ENCODE results near the gene SPRED1.
"Not testable (repeated sequence)": the region's sequence is repeated elsewhere in the genome, so short reads cannot be mapped to it uniquely, and the experiment has no call there.

SPRED1 gene

GRCh38 chr15:38237021-38237420 is 15.6 kb upstream of the SPRED1 start:
- not testable (repeated sequence) for DNase-seq (ENCODE audit: low read depth)

- no peak for DNase-seq (ENCODE audit: low read depth)
These were observed 14.3 kb upstream of the SPRED1 start for GRCh38 chr15:38238311-38238710.

GRCh38 chr15:38242055-38242454 is 10.6 kb upstream of the SPRED1 start:
- DNase-seq (ENCODE audit: low read depth): no peak

- no peak for DNase-seq (ENCODE audit: low read depth)
These were observed 9.2 kb upstream of the SPRED1 start for GRCh38 chr15:38243278-38244055.

- DNase-seq (ENCODE audit: low read depth): no peak
These were observed 5.3 kb upstream of the SPRED1 start for GRCh38 chr15:38247336-38247735.

GRCh38 chr15:38253351-38253781 is 730 bp downstream of the SPRED1 start:
- no peak for DNase-seq (ENCODE audit: low read depth)

- DNase-seq (ENCODE audit: low read depth): no peak
These were observed 1.6 kb downstream of the SPRED1 start for GRCh38 chr15:38254051-38254883.

- DNase-seq (ENCODE audit: low read depth): no peak
These were observed 3.1 kb downstream of the SPRED1 start for GRCh38 chr15:38255690-38256089.

- no peak for DNase-seq (ENCODE audit: low read depth)
These were observed 5.0 kb downstream of the SPRED1 start for GRCh38 chr15:38257676-38258075.

- no peak for DNase-seq (ENCODE audit: low read depth)
These were observed 6.5 kb downstream of the SPRED1 start for GRCh38 chr15:38259134-38259533.

GRCh38 chr15:38260077-38260476 is 7.4 kb downstream of the SPRED1 start:
- no peak for DNase-seq (ENCODE audit: low read depth)

GRCh38 chr15:38263251-38263650 is 10.6 kb downstream of the SPRED1 start:
- DNase-seq (ENCODE audit: low read depth): no peak

GRCh38 chr15:38263996-38264395 is 11.4 kb downstream of the SPRED1 start:
- no peak for DNase-seq (ENCODE audit: low read depth)

- no peak for DNase-seq (ENCODE audit: low read depth)
These were observed 13.8 kb downstream of the SPRED1 start for GRCh38 chr15:38266247-38266986.

- no peak for DNase-seq (ENCODE audit: low read depth)
These were observed 14.9 kb downstream of the SPRED1 start for GRCh38 chr15:38267421-38268022.

GRCh38 chr15:38271144-38271543 is 18.5 kb downstream of the SPRED1 start:
- no peak for DNase-seq (ENCODE audit: low read depth)

- DNase-seq (ENCODE audit: low read depth): no peak
These were observed 19.3 kb downstream of the SPRED1 start for GRCh38 chr15:38271895-38272294.

- not testable (repeated sequence) for DNase-seq (ENCODE audit: low read depth)
These were observed 19.8 kb downstream of the SPRED1 start for GRCh38 chr15:38272431-38272830.

GRCh38 chr15:38274135-38274534 is 21.5 kb downstream of the SPRED1 start:
- no peak for DNase-seq (ENCODE audit: low read depth)

- DNase-seq (ENCODE audit: low read depth): no peak
These were observed 23.3 kb downstream of the SPRED1 start for GRCh38 chr15:38275959-38276358.

GRCh38 chr15:38277281-38277680 is 24.6 kb downstream of the SPRED1 start:
- not testable (repeated sequence) for DNase-seq (ENCODE audit: low read depth)

- DNase-seq (ENCODE audit: low read depth): no peak
These were observed 28.4 kb downstream of the SPRED1 start for GRCh38 chr15:38281031-38281430.

Measured in stimulated activated CD4-positive, alpha-beta T cell treated with anti-CD3 and anti-CD28 coated beads, Interleukin-2, amount 100 ng/mL, for 4 hours (primary cell).